NCI-H2196 treated with DMSO at 0.1 percent for 48 hours (cell line): Measurements from ENCODE around the gene PIP5K1C.
"Not testable (repeated sequence)": the region's sequence is repeated elsewhere in the genome, so short reads cannot be mapped to it uniquely, and the experiment has no call there.

Experiments used
- DNase-seq: peaks from one replicate; lab custom pipeline; 2025; ENCODE audit not compliant: unreplicated experiment; lab: John Stamatoyannopoulos, UW

Gene PIP5K1C

DNA sequence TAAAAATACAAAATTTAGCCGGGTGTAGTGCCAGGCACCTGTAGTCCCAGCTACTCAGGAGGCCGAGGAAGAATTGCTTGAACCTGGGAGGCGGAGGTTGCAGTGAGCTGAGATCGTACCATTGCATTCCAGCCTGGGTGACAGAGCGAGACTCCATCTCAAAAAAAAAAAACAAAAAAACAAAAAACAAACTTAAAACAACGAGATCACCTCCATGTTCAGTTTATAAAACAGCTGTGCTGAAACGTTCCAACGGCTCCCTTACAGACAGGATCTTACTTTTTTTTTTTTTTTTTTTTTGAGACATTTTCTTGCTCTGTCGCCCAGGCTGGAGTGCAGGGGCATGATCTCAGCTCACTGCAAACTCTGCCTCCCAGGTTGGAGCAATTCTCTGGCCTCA is 71.5 kb downstream of the PIP5K1C start:
- not testable (repeated sequence) for DNase-seq

- DNase-seq: no peak
Measured at GRCh38 chr19:3627351-3627723, 72.9 kb downstream of the PIP5K1C start.

GRCh38 chr19:3626473-3627350 is 73.6 kb downstream of the PIP5K1C start, which contains the start of gene CACTIN:
CACTIN (minus strand) TSS chr19:3626790; CDS start chr19:3626762, 28 bp downstream.
- peak; percentile 95 for DNase-seq

- no peak for DNase-seq
Measured at GRCh38 chr19:3625996-3626472, 74.2 kb downstream of the PIP5K1C start.

GRCh38 chr19:3623716-3624115 is 76.6 kb downstream of the PIP5K1C start:
- DNase-seq: no peak

- no peak for DNase-seq
Measured at GRCh38 chr19:3622224-3622623, 78.0 kb downstream of the PIP5K1C start.

DNA sequence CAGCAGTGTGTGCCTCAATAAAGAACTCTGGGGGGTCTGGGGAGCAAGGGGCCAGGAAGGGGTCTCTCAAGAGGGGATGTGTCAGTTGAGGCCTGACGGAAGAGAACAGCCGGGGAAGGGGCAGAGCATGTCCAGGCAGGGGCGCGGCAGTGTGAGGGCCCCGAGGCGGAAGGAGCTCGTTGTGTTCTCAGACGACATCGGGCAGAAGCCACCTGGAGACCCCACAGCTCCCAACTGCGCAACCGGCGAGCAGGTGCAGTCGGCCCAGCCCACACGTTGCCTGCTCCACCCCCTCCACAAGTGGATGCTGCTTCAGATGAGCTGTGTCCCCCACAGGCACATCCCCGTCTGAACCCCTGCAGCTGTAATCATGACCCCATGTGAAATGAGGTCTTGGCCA is 78.6 kb downstream of the PIP5K1C start:
- no peak for DNase-seq

- DNase-seq: no peak
Measured at GRCh38 chr19:3620817-3621547, 79.3 kb downstream of the PIP5K1C start.

- DNase-seq: no peak
Measured at GRCh38 chr19:3620145-3620816, 80.0 kb downstream of the PIP5K1C start.

DNA sequence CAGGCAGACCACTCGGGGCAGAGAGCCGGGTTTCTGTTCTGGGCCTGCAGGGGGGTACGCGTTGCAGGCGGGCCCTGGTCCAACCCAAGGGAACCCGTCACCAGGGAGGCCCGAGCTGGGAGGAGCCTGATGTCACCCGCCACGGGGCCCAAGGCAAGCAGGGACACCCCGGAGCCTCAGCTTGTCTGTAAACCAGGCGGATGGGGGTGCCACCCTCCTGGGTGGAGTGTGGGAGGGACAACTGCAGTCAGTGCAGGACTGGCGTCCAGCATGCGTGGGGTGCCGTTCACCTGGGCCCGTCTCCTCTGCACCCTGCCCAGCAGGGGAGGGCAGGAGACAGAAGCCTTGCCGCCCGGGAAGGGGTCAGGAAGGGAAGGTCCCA is 80.6 kb downstream of the PIP5K1C start:
- no peak for DNase-seq

- no peak for DNase-seq
Measured at GRCh38 chr19:3618811-3619630, 81.2 kb downstream of the PIP5K1C start.

DNA sequence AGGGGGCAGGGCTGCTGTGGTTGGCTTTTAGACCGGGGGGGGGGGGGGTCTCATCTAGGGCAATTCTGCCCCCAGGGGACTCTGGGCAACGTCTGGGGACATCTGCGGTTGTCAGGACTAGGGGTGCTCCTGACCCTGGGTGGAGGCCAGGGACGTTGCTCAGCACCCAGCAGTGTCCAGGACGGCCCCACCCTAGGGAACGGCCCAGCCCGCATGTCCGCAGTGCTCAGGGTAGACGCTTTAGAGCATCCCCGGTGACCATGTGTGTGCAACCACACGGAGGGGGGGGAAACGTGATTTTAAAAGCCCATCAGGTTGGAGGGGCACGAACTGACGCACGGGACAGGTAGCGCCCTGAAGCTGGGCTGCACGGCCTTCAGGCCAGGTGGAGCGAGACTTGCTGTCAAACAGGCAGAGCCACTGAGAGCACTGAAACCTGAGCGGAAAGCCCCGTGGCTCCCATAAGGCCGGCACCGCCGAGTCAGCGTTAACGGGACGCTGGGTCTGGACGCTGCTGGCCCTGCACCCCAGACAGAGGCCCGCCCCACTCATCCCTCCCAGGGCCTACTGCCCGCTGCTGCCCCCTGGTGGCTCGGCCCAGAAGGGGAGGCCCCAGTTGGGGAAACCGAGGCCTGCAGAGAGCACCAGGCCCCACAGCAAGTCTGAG is 82.0 kb downstream of the PIP5K1C start:
- peak; percentile 7 for DNase-seq

- no peak for DNase-seq
Measured at GRCh38 chr19:3617463-3617862, 82.8 kb downstream of the PIP5K1C start.

GRCh38 chr19:3615524-3616135 is 84.6 kb downstream of the PIP5K1C start:
- DNase-seq: no peak

- no peak for DNase-seq
Measured at GRCh38 chr19:3614858-3615505, 85.3 kb downstream of the PIP5K1C start.

- DNase-seq: no peak
Measured at GRCh38 chr19:3613818-3614661, 86.2 kb downstream of the PIP5K1C start.

DNA sequence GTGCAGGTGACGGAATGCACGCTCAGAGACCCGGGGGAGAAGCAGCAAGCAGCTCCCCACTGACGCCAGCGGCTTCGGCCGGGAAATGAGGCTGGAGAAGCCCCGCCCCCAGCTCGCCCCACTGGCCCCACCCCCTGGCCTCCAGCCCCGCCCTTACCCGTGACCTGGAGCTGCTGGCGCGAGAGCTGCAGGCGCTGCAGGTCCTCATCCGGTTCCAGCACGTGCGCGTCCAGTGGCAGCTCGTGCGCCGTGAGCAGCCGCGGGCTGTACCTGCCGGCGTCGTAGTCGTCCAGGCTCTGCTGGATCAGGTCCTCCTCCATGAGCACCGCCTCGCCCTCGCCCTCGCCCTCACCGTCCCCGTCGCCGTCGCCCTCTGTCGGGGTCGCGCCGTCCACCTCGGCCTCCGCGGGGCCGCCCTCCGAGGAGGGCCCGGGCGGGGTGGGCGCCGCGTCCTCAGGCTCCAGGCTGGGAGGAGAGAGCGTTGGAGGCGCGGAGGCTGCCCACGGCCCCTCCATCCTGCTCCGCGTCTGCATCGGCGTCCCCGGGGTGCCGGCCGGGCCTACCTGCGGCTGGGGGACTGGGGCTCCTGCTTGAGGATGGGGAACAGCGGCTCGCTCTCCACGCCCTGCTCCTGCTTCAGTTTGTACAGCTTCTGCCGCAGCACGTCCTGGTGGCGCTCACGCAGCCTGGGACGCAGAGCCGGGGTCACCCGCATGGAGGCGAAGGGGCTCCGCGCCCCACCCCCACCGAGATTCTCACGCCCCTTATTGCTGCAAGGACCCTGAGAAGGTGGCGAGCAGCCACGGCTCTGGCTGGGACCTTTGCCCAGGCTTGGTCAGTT is 87.1 kb downstream of the PIP5K1C start:
- DNase-seq: no peak
